ACC112 (cell line): ENCODE data around the gene SWSAP1.
A peak's percentile ranks its signal among the peaks of the same experiment; 100 is the strongest.
"Not testable (repeated sequence)": the region's sequence is repeated elsewhere in the genome, so short reads cannot be mapped to it uniquely, and the experiment has no call there.

Experiments used
- H2AFZ ChIP-seq: fragments of 200-600 bp; sonication (generic); one replicate; pipeline ENCODE4 v1.6.0; 2017; ENCODE audit warnings: antibody characterized with exemption, low read length; ENCODE audit not compliant: unreplicated experiment
- H3K27ac ChIP-seq: fragments of 200-600 bp; sonication (generic); 2 replicates; pipeline ENCODE4 v1.5.1; 2014; ENCODE audit warnings: low read depth, mild to moderate bottlenecking, antibody characterized with exemption, low read length, moderate library complexity
- H3K27me3 ChIP-seq: fragments of 200-600 bp; sonication (generic); 2 replicates; pipeline ENCODE4 v1.6.1; 2014; ENCODE audit warnings: mild to moderate bottlenecking, antibody characterized with exemption, low read length, moderate library complexity, mixed read lengths; ENCODE audit not compliant: insufficient read depth
- H3K36me3 ChIP-seq: fragments of 200-600 bp; sonication (generic); 2 replicates; pipeline ENCODE4 v1.6.1; 2016; ENCODE audit warnings: mild to moderate bottlenecking, antibody characterized with exemption, low read length, moderate library complexity, mixed read lengths; ENCODE audit not compliant: insufficient read depth
- H3K4me1 ChIP-seq: fragments of 200-600 bp; sonication (generic); one replicate; pipeline ENCODE4 v1.6.1; 2016; ENCODE audit warnings: low read length, mixed read lengths; ENCODE audit not compliant: insufficient read depth, unreplicated experiment, control insufficient read depth
- H3K4me3 ChIP-seq: fragments of 200-600 bp; sonication (generic); 2 replicates; pipeline ENCODE4 v1.5.1; 2014; ENCODE audit warnings: mild to moderate bottlenecking, low read depth, low read length
- H3K79me2 ChIP-seq: fragments of 200-600 bp; sonication (generic); one replicate; pipeline ENCODE4 v1.6.0; 2016; ENCODE audit warnings: low read length; ENCODE audit not compliant: control insufficient read depth, unreplicated experiment, insufficient read depth

SWSAP1 gene, protein sequence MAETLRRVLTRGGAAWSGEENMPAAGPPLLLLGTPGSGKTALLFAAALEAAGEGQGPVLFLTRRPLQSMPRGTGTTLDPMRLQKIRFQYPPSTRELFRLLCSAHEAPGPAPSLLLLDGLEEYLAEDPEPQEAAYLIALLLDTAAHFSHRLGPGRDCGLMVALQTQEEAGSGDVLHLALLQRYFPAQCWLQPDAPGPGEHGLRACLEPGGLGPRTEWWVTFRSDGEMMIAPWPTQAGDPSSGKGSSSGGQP

DNA sequence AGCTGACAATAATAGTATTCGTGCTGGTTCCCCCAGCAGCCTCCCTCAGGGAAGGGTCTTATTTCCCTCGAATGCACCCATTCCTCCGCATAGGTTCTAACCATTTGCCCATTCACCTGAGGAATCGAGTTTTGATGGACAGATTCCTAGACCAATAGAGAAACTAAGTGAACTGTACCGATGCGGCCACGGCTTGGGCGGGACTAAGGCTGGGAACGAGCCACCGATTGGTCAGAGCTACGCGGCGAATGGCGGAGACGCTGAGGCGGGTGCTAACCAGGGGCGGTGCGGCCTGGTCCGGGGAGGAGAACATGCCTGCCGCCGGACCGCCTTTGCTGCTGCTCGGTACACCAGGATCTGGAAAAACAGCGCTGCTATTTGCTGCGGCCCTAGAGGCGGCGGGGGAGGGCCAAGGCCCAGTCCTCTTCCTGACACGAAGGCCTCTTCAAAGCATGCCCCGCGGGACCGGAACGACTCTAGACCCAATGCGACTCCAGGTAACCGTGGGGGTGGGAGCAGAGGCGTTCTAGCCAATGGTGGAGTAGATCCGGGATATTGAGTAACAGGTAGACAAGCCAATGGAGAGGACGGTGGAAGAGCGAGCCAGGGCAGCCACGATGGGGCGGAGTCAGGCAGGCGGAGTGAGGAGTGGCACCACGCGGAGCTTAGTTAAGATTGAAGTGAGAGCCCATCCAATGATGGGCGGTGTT, at the start of gene SWSAP1:
Gene SWSAP1 (plus strand): TSS at position 234 of the 710 bp plus-strand sequence. CDS start 15 bp downstream, at position 249.
- Histone ChIP-seq H3K4me3 (peak within 1 kb of the TSS; percentile 82), H3K27me3 (no peaks in the 10 kb centered on the region), H2AFZ (peak within 1 kb of the TSS; percentile 81), H3K36me3 (no peaks in the 10 kb centered on the region), H3K4me1 (peaks cover 29% of the 10 kb centered on the region), H3K79me2 (peaks cover 6% of the 10 kb centered on the region), H3K27ac (peak within 1 kb of the TSS; percentile 74)

DNA sequence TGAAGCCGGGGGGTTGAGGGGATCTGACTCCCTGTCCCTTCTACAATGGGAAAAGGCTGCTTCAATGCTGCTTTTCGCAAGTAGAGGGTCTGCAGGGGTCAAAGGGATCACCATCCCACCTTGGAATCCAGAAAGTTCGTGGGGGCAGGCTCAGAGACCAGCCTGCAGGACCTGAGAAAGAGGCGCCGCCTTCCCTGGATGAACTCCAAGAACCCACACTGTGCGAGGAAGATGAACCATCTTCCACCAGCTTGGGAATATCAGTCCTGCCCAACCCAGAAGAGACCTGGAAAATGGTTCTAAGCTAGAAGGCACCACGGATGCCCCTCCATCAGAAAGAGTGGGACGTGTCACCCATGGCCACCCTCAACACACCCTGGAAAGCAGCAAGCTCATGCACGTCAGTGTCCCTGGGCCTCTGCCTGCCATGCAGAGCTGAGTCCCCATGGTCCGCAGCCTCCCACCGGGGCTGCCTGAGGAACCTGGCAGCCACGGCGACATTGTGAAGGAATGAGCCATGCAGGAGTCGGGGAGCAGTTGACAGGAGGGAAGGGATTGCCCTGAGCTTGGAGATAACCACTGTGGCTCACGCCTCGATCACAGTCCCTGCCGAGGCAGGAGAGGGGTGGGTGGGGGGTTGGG, 49.6 kb upstream of the SWSAP1 start:
- Histone ChIP-seq H2AFZ (no peak overlapping the region), H3K4me1 (peaks cover 16% of the 10 kb centered on the region), H3K36me3 (no peaks in the 10 kb centered on the region), H3K27ac (0 out of 2 replicates have a peak overlapping the region, but pooled peaks have one; percentile 77), H3K4me3 (no peak overlapping the region), H3K27me3 (no peaks in the 10 kb centered on the region), H3K79me2 (no peaks in the 10 kb centered on the region)

GRCh38 chr19:11325544-11325943, 48.9 kb upstream of the SWSAP1 start:
- Histone ChIP-seq H3K4me1 (peaks cover 16% of the 10 kb centered on the region), H3K79me2 (no peaks in the 10 kb centered on the region), H3K4me3 (no peak overlapping the region), H3K36me3 (no peaks in the 10 kb centered on the region), H3K27ac (no peak overlapping the region), H3K27me3 (no peaks in the 10 kb centered on the region), H2AFZ (no peak overlapping the region)

GRCh38 chr19:11330127-11330526, 44.3 kb upstream of the SWSAP1 start:
- Histone ChIP-seq H2AFZ (no peak overlapping the region), H3K4me1 (no peaks in the 10 kb centered on the region), H3K4me3 (no peak overlapping the region), H3K27me3 (no peaks in the 10 kb centered on the region), H3K27ac (no peak overlapping the region), H3K79me2 (no peaks in the 10 kb centered on the region), H3K36me3 (peaks cover 2% of the 10 kb centered on the region; the same call in 1 of the 2 replicates)

DNA sequence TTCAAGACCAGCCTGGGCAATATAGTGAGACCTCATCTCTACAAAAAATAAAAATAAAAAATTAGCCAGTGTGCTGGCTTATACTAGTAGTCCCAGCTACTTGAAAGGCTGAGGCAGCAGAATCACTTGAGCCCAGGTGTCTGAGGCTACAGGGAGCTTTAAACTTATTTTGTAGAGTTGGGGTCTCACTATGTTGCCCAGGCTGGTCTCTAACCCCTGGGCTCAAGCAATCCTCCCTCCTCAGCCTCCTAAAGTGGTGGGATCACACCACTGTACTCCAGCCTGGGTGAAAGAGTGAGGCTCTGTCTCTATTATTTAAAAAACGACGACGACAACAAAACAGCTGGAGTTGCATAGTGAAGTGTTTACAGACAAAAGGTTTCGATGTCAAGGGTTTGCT, 43.0 kb upstream of the SWSAP1 start:
- H3K4me1 ChIP-seq = no peaks in the 10 kb centered on the region
- H3K79me2 ChIP-seq = no peaks in the 10 kb centered on the region
- H3K27me3 ChIP-seq = no peaks in the 10 kb centered on the region
- H3K36me3 ChIP-seq = peaks cover 2% of the 10 kb centered on the region; the same call in 1 of the 2 replicates
- H2AFZ ChIP-seq = no peak overlapping the region
- H3K4me3 ChIP-seq = no peak overlapping the region
- no peak overlapping the region for H3K27ac ChIP-seq

DNA sequence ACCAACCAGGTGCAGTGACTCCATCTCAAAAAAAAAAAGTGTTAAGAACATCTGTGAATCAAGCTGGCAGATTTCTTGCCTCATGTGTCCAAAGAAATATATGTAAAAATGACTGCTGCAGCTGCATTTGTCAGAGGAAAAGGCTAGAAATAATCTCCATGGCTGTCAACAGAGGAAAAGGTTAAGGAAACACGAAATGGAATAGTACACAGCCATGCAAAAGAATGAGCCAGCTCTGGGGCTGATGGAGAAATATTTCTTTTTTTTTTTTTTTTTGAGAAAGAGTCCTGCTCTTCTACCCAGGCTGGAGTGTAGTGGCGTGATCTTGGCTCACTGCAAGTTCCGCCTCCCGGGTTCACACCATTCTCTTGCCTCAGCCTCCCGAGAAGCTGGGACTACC, 41.6 kb upstream of the SWSAP1 start:
- Histone ChIP-seq H3K4me1 (no peaks in the 10 kb centered on the region), H3K27me3 (no peaks in the 10 kb centered on the region), H3K79me2 (no peaks in the 10 kb centered on the region), H3K27ac (no peak overlapping the region), H3K4me3 (no peak overlapping the region), H2AFZ (no peak overlapping the region), H3K36me3 (peaks cover 2% of the 10 kb centered on the region; the same call in 1 of the 2 replicates)

DNA sequence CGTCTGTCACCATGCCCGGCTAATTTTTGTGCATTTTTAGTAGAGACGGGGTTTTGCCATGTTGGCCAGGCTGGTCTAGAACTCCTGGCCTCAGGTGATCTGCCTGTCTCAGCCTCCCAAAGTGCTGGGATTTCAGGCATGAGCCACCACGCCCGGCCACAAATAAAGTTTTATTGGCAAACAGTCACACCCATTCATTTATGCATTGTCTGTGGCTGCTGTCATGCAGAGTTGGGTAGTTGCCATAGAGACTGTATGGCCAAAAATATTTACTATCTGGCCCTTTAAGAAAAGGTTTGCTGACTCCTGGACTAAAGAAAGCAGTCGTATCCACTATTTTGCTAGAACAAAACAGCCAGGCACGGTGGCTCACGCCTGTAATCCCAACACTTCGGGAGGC, 40.6 kb upstream of the SWSAP1 start:
- H3K27me3 ChIP-seq, H3K27ac ChIP-seq, H3K4me1 ChIP-seq, H3K36me3 ChIP-seq, H3K79me2 ChIP-seq, H2AFZ ChIP-seq, H3K4me3 ChIP-seq: not testable (repeated sequence)

DNA sequence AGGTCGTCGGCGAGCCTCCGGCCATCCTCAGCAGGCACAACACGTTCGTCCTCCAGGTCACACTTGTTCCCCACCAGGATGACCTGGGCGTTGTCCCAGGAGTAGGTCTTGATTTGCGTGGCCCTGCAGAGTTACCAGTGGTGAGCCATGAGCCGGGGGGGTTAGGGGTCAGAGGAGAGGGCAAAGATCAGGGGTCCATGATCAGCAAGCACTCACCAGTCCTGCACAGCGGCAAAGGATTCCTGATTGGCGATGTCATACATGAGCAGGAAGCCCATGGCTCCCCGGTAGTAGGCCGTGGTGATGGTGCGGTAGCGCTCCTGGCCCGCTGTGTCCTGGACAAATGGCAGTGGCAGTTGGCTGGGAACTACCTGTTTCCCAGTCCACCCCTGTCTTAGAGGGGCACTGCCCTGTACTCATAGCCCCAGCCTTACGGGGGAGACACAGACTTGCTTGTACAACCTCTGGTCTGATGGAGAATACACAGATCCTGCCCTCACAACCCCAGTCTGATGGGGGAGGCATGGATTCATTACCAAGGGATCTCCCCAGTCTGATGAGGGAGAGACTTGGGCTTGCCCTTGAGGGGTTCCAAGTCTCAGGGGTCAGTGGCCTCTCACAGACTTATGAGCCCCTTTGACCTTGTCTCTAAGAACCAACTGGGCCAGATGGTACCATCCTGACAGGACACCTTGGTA, 38.9 kb upstream of the SWSAP1 start:
- H3K4me1 ChIP-seq = peaks cover 4% of the 10 kb centered on the region
- peaks cover 2% of the 10 kb centered on the region; the same call in 1 of the 2 replicates for H3K36me3 ChIP-seq
- H3K79me2 ChIP-seq = no peaks in the 10 kb centered on the region
- H3K27me3 ChIP-seq = no peaks in the 10 kb centered on the region
- no peak overlapping the region for H3K4me3 ChIP-seq
- H3K27ac ChIP-seq = no peak overlapping the region
- H2AFZ ChIP-seq = no peak overlapping the region

GRCh38 chr19:11337080-11337479, 37.4 kb upstream of the SWSAP1 start:
- peaks cover 7% of the 10 kb centered on the region; the same call in 1 of the 2 replicates for H3K36me3 ChIP-seq
- no peaks in the 10 kb centered on the region for H3K79me2 ChIP-seq
- H2AFZ ChIP-seq = no peak overlapping the region
- peaks cover 4% of the 10 kb centered on the region for H3K4me1 ChIP-seq
- H3K4me3 ChIP-seq = no peak overlapping the region
- no peaks in the 10 kb centered on the region for H3K27me3 ChIP-seq
- H3K27ac ChIP-seq = no peak overlapping the region

- Histone ChIP-seq H3K36me3 (peaks cover 7% of the 10 kb centered on the region; the same call in 1 of the 2 replicates), H2AFZ (no peak overlapping the region), H3K79me2 (no peaks in the 10 kb centered on the region), H3K4me3 (no peak overlapping the region), H3K27me3 (no peaks in the 10 kb centered on the region), H3K4me1 (peaks cover 4% of the 10 kb centered on the region), H3K27ac (no peak overlapping the region)
Observed at GRCh38 chr19:11338121-11338520, 36.3 kb upstream of the SWSAP1 start.
